GM23338 (cell line): ENCODE data around the gene HSPG2. TPM values are rescaled to one million over a fixed set of nuclear protein-coding genes. Genes with fewer than 3 reads are reported as not detected.

Source experiments
- ATAC-seq: fragments of 200-7000 bp; cut with Tn5 transposase; 3 replicates; pipeline ENCODE4 v1.9.1; 2020
- DNase-seq: peaks from one replicate; pipeline ENCODE4 v3.0.0-alpha.2; 2015; ENCODE audit warnings: low spot score
- H2AFZ ChIP-seq: fragments of 200-600 bp; sonication (generic); 2 replicates; pipeline ENCODE4 v1.8.0; 2016; ENCODE audit warnings: antibody characterized with exemption, mild to moderate bottlenecking, moderate library complexity
- H3F3A ChIP-seq: fragments of 200-600 bp; sonication (generic); replicated peaks from 2 replicates; pipeline ENCODE4 v1.8.0; 2017; ENCODE audit warnings: antibody characterized with exemption, mixed run types, low read depth
- H3K27ac ChIP-seq: fragments of 200-600 bp; sonication (generic); 2 replicates; pipeline ENCODE4 v1.6.1; 2016; ENCODE audit warnings: low read depth
- H3K27me3 ChIP-seq: fragments of 200-600 bp; sonication (generic); 2 replicates; pipeline ENCODE4 v1.8.0; 2016; ENCODE audit warnings: mild to moderate bottlenecking, mixed run types, moderate library complexity; ENCODE audit not compliant: insufficient read depth
- H3K36me3 ChIP-seq: fragments of 200-600 bp; sonication (generic); 2 replicates; pipeline ENCODE4 v1.8.0; 2016; ENCODE audit warnings: mild to moderate bottlenecking; ENCODE audit not compliant: insufficient read depth
- H3K4me1 ChIP-seq: fragments of 200-600 bp; sonication (generic); 2 replicates; pipeline ENCODE4 v1.8.0; 2016; ENCODE audit warnings: mild to moderate bottlenecking, moderate library complexity; ENCODE audit not compliant: insufficient read depth
- H3K4me2 ChIP-seq: fragments of 200-600 bp; sonication (generic); 2 replicates; pipeline ENCODE4 v1.7.1; 2017; ENCODE audit warnings: mixed run types
- H3K4me3 ChIP-seq: fragments of 200-600 bp; sonication (generic); 2 replicates; pipeline ENCODE4 v1.6.1; 2016; ENCODE audit warnings: mixed run types
- H3K79me2 ChIP-seq: fragments of 200-600 bp; sonication (generic); replicated peaks from 2 replicates; pipeline ENCODE4 v1.8.0; 2017; ENCODE audit warnings: mild to moderate bottlenecking; ENCODE audit not compliant: insufficient read depth
- H3K9me2 ChIP-seq: fragments of 200-600 bp; sonication (generic); 2 replicates; pipeline ENCODE4 v1.8.0; 2017; ENCODE audit not compliant: insufficient read depth
- H4K20me1 ChIP-seq: fragments of 200-600 bp; sonication (generic); replicated peaks from 2 replicates; pipeline ENCODE4 v1.8.0; 2017; ENCODE audit warnings: mild to moderate bottlenecking; ENCODE audit not compliant: insufficient read depth
- H3K27ac Mint-ChIP-seq: 2 replicates; pipeline ENCODE4 v1.8.0; 2020; ENCODE audit warnings: inconsistent platforms, mild to moderate bottlenecking, moderate library complexity, mixed read lengths
- H3K27me3 Mint-ChIP-seq: 3 replicates; pipeline ENCODE4 v1.8.0; 2022; ENCODE audit warnings: low read depth, mild to moderate bottlenecking, moderate library complexity, mixed read lengths, inconsistent platforms; ENCODE audit not compliant: insufficient read depth, poor library complexity
- H3K36me3 Mint-ChIP-seq: 3 replicates; pipeline ENCODE4 v1.8.0; 2021; ENCODE audit warnings: low read depth, mild to moderate bottlenecking, inconsistent platforms, moderate library complexity, mixed read lengths
- H3K4me1 Mint-ChIP-seq: 3 replicates; pipeline ENCODE4 v1.8.0; 2020; ENCODE audit warnings: mild to moderate bottlenecking, inconsistent platforms, mixed read lengths
- H3K4me3 Mint-ChIP-seq: 3 replicates; pipeline ENCODE4 v1.8.0; 2021; ENCODE audit warnings: moderate library complexity, mild to moderate bottlenecking, inconsistent platforms, mixed read lengths
- H3K9me3 Mint-ChIP-seq: 3 replicates; pipeline ENCODE4 v1.8.0; 2020; ENCODE audit warnings: moderate library complexity, mild to moderate bottlenecking, inconsistent platforms, mixed read lengths
- CREB1 ChIP-seq: fragments of 250-450 bp; sonication (Bioruptor Pico); IDR thresholded peaks from 2 replicates; pipeline ENCODE4 v1.5.0; 2020; ENCODE audit warnings: low read depth, mild to moderate bottlenecking, moderate library complexity
- ETS1 ChIP-seq: IDR thresholded peaks from 2 replicates; pipeline ENCODE4 v1.6.1; 2016; ENCODE audit warnings: antibody characterized with exemption
- EZH2 ChIP-seq: fragments of 200-600 bp; sonication (generic); IDR thresholded peaks from one replicate; pipeline ENCODE4 v1.8.0; 2017; ENCODE audit warnings: antibody characterized with exemption, mild to moderate bottlenecking, low read depth; ENCODE audit not compliant: unreplicated experiment
- EZH2phosphoT487 ChIP-seq: fragments of 200-600 bp; sonication (generic); IDR thresholded peaks from one replicate; pipeline ENCODE4 v1.8.1; 2018; ENCODE audit warnings: antibody characterized with exemption; ENCODE audit not compliant: unreplicated experiment
- JUNB ChIP-seq: IDR thresholded peaks from one replicate; pipeline ENCODE4 v1.6.1; 2016; ENCODE audit warnings: antibody characterized with exemption; ENCODE audit not compliant: unreplicated experiment
- NANOG ChIP-seq: IDR thresholded peaks from 2 replicates; pipeline ENCODE4 v1.6.1; 2016; ENCODE audit warnings: antibody characterized with exemption, borderline replicate concordance
- POLR2AphosphoS5 ChIP-seq: IDR thresholded peaks from 2 replicates; pipeline ENCODE4 v1.6.1; 2016; ENCODE audit warnings: antibody characterized with exemption, low read depth
- REST ChIP-seq: IDR thresholded peaks from one replicate; pipeline ENCODE4 v1.6.1; 2018; ENCODE audit warnings: antibody characterized with exemption; ENCODE audit not compliant: unreplicated experiment
- STAT1 ChIP-seq: IDR thresholded peaks from one replicate; pipeline ENCODE4 v1.6.1; 2016; ENCODE audit warnings: antibody characterized with exemption; ENCODE audit not compliant: unreplicated experiment
- ZNF114 ChIP-seq: fragments of 250-450 bp; sonication (Bioruptor Pico); IDR thresholded peaks from 2 replicates; pipeline ENCODE4 v1.5.0; 2020; ENCODE audit warnings: mild to moderate bottlenecking, moderate library complexity
- ZNF331 ChIP-seq: fragments of 250-450 bp; sonication (Bioruptor Pico); IDR thresholded peaks from 2 replicates; pipeline ENCODE4 v1.5.0; 2020; ENCODE audit warnings: low read depth, mild to moderate bottlenecking, moderate library complexity
- polyA plus RNA-seq: library from polyadenylated mRNA; unstranded; fragments of >200 nt; fragmentation: Nextera tagmentation; extraction: Ambion mirVana; gene quantifications from 2 replicates; pipeline ENCODE4 v1.2.1, GENCODE V29; 2016
- total RNA-seq: library from RNA; depleted of rRNA; stranded (reverse); fragments of >200 nt; shearing (Covaris generic); gene quantifications from 2 replicates; pipeline ENCODE4 v1.2.3, GENCODE V29; 2014
- TF ChIP-seq, protein P1 (sequence below), 2 experiments: fragments of 200-600 bp in 1 of 2; sonication (generic) in 1 of 2; conservative IDR thresholded peaks; 2 replicates each; pipeline versions ENCODE4 v1.5.1 to v1.6.1; 2016 to 2017; ENCODE audit warnings: antibody characterized with exemption in 2 of 2, low read depth in 2 of 2, mild to moderate bottlenecking in 2 of 2, moderate library complexity in 1 of 2
- TF ChIP-seq, protein P2 (sequence below): fragments of 250-450 bp; sonication (Bioruptor Pico); IDR thresholded peaks from 2 replicates; pipeline ENCODE4 v1.5.0; 2020; ENCODE audit warnings: mild to moderate bottlenecking, moderate library complexity

HSPG2 gene
- total and polyA plus RNA-seq, 2 experiments from 2014 or later: 14.9 to 70.8 TPM

- TF ChIP-seq, protein P1, sequence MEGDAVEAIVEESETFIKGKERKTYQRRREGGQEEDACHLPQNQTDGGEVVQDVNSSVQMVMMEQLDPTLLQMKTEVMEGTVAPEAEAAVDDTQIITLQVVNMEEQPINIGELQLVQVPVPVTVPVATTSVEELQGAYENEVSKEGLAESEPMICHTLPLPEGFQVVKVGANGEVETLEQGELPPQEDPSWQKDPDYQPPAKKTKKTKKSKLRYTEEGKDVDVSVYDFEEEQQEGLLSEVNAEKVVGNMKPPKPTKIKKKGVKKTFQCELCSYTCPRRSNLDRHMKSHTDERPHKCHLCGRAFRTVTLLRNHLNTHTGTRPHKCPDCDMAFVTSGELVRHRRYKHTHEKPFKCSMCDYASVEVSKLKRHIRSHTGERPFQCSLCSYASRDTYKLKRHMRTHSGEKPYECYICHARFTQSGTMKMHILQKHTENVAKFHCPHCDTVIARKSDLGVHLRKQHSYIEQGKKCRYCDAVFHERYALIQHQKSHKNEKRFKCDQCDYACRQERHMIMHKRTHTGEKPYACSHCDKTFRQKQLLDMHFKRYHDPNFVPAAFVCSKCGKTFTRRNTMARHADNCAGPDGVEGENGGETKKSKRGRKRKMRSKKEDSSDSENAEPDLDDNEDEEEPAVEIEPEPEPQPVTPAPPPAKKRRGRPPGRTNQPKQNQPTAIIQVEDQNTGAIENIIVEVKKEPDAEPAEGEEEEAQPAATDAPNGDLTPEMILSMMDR (conservative IDR thresholded peaks at IDR 0.05; ENCODE audit: low read depth in 2 of 2): no peak
- TF ChIP-seq ZNF331 (CRISPR knock-in tag) (no peak), ETS1 (no peak), EZH2phosphoT487 (no peak), EZH2 (no peak), STAT1 (no peak), REST (no peak), ZNF114 (CRISPR knock-in tag) (no peak), POLR2AphosphoS5 (no peak), NANOG (no peak), CREB1 (CRISPR knock-in tag) (no peak), JUNB (no peak)
- TF ChIP-seq, protein P2, sequence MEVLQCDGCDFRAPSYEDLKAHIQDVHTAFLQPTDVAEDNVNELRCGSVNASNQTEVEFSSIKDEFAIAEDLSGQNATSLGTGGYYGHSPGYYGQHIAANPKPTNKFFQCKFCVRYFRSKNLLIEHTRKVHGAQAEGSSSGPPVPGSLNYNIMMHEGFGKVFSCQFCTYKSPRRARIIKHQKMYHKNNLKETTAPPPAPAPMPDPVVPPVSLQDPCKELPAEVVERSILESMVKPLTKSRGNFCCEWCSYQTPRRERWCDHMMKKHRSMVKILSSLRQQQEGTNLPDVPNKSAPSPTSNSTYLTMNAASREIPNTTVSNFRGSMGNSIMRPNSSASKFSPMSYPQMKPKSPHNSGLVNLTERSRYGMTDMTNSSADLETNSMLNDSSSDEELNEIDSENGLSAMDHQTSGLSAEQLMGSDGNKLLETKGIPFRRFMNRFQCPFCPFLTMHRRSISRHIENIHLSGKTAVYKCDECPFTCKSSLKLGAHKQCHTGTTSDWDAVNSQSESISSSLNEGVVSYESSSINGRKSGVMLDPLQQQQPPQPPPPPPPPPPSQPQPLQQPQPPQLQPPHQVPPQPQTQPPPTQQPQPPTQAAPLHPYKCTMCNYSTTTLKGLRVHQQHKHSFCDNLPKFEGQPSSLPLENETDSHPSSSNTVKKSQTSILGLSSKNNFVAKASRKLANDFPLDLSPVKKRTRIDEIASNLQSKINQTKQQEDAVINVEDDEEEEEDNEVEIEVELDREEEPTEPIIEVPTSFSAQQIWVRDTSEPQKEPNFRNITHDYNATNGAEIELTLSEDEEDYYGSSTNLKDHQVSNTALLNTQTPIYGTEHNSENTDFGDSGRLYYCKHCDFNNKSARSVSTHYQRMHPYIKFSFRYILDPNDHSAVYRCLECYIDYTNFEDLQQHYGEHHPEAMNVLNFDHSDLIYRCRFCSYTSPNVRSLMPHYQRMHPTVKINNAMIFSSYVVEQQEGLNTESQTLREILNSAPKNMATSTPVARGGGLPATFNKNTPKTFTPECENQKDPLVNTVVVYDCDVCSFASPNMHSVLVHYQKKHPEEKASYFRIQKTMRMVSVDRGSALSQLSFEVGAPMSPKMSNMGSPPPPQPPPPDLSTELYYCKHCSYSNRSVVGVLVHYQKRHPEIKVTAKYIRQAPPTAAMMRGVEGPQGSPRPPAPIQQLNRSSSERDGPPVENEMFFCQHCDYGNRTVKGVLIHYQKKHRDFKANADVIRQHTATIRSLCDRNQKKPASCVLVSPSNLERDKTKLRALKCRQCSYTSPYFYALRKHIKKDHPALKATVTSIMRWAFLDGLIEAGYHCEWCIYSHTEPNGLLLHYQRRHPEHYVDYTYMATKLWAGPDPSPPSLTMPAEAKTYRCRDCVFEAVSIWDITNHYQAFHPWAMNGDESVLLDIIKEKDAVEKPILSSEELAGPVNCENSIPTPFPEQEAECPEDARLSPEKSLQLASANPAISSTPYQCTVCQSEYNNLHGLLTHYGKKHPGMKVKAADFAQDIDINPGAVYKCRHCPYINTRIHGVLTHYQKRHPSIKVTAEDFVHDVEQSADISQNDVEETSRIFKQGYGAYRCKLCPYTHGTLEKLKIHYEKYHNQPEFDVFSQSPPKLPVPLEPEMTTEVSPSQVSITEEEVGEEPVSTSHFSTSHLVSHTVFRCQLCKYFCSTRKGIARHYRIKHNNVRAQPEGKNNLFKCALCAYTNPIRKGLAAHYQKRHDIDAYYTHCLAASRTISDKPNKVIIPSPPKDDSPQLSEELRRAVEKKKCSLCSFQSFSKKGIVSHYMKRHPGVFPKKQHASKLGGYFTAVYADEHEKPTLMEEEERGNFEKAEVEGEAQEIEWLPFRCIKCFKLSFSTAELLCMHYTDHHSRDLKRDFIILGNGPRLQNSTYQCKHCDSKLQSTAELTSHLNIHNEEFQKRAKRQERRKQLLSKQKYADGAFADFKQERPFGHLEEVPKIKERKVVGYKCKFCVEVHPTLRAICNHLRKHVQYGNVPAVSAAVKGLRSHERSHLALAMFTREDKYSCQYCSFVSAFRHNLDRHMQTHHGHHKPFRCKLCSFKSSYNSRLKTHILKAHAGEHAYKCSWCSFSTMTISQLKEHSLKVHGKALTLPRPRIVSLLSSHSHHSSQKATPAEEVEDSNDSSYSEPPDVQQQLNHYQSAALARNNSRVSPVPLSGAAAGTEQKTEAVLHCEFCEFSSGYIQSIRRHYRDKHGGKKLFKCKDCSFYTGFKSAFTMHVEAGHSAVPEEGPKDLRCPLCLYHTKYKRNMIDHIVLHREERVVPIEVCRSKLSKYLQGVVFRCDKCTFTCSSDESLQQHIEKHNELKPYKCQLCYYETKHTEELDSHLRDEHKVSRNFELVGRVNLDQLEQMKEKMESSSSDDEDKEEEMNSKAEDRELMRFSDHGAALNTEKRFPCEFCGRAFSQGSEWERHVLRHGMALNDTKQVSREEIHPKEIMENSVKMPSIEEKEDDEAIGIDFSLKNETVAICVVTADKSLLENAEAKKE (CRISPR knock-in tag): no peak
- Mint-ChIP-seq H3K4me1 (0 out of 3 replicates have a peak, but pooled peaks cover 5% of the 10 kb centered on the region), H3K27ac (no peak overlapping the region), H3K9me3 (peaks cover 8% of the 10 kb centered on the region; the same call in 2 of the 3 replicates), H3K27me3 (peaks cover 5% of the 10 kb centered on the region), H3K36me3 (peaks cover 10% of the 10 kb centered on the region; the same call in 2 of the 3 replicates), H3K4me3 (no peak overlapping the region)
- Histone ChIP-seq H3K36me3 (no peaks in the 10 kb centered on the region), H3F3A (no peaks in the 10 kb centered on the region), H4K20me1 (peaks cover 69% of the 10 kb centered on the region), H3K27ac (no peak overlapping the region), H3K79me2 (peaks cover 100% of the 10 kb centered on the region), H2AFZ (no peak overlapping the region), H3K4me3 (no peak overlapping the region), H3K4me1 (no peaks in the 10 kb centered on the region; the same call in 1 of the 2 replicates), H3K9me2 (no peaks in the 10 kb centered on the region), H3K4me2 (no peak overlapping the region), H3K27me3 (no peaks in the 10 kb centered on the region)
- DNase-seq: no peak
- ATAC-seq: no peak
These were observed 162.1 kb downstream of the HSPG2 start for GRCh38 chr1:21774835-21775549.
